ENCODE measurements around the gene PLTP.
A peak's percentile ranks its signal among the peaks of the same experiment; 100 is the strongest.

Gene PLTP

DNA sequence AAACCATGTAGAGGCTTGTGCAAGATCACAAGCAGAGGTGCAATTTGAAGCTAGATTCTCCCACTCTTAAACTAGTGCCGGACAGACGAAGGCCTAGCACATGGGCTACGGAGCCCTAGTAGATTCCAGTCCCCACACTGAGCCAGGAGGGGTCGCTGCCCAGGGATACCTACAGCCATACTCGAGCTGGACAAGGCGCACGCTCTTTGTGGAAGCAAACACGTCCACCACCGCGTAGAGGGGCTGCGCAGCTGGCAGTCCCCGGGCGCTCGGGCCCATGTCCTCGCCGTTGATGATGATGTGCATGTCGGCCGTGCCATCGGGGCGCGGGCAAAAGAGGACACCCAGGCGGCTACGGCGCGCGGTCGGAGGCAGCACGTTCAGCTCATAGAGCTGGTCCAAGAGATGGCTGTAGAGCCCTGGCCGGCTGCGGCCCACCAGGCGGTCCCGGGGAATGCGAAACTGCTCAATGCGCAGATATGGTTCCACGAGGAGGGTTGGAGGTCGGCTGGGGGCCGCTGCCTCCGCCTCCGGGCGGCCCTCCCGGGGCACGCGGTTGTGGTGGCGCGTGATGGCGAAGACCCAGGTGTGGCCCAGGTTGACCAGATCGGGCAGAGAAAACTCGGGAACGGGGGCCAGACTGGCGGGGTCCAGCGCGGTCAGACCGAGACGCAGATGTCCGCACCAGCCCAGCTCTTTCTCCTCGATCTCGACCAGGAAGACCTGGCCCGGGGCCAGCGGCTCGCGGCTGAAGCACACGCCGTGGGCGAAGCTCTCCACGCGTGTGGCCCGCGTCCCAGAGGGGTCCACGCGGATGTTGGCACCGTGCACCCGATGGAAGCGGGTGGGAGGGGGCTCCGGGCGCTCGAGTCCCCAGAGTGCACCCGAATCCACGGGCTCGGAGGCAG lies 21.6 kb downstream of the PLTP start:
- TF ChIP-seq CTCF (IDR thresholded peaks at IDR 0.05; ENCODE audit: low read depth, low read length, missing control alignments) = peak; percentile 74
- H3K4me3 ChIP-seq (replicated peaks; ENCODE audit: low read depth, low read length) = peak overlapping the region; percentile 80
- DNase-seq (ENCODE audit: extremely low read depth, low read depth) = no peak

- no peak for DNase-seq (ENCODE audit: extremely low read depth, low read depth)
- no peak overlapping the region for H3K4me3 ChIP-seq (replicated peaks; ENCODE audit: low read depth, low read length)
- no peak for TF ChIP-seq CTCF (IDR thresholded peaks at IDR 0.05; ENCODE audit: low read depth, low read length, missing control alignments)
These were observed 23.3 kb downstream of the PLTP start for GRCh38 chr20:45888681-45889080.

DNA sequence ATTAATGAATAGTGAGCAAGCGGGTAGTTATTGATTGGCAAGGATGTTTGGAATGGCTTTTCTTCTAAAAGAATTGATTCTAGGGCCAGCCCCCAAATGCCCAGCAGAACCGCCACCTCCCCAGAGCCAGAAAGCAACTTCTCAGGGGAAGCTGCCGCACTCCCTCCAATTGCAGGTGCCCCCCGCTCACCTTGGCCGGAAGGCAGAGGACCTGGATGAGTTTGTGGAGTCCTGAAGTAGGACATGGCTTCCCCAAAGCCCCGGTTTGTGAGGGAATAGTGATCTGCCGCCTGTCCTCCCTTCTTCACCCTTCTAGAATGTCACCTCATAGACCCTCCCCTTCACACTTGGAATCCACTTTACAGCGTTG lies 24.6 kb downstream of the PLTP start, which contains the start of gene SPATA25:
SPATA25 (minus strand) TSS at position 277 of the 370 bp plus-strand sequence; CDS start at position 245, 32 bp downstream.
- no peak for TF ChIP-seq CTCF (IDR thresholded peaks at IDR 0.05; ENCODE audit: low read depth, low read length, missing control alignments)
- no peak within 1 kb of the TSS for H3K4me3 ChIP-seq (replicated peaks; ENCODE audit: low read depth, low read length)
- DNase-seq (ENCODE audit: extremely low read depth, low read depth) = no peak

DNA sequence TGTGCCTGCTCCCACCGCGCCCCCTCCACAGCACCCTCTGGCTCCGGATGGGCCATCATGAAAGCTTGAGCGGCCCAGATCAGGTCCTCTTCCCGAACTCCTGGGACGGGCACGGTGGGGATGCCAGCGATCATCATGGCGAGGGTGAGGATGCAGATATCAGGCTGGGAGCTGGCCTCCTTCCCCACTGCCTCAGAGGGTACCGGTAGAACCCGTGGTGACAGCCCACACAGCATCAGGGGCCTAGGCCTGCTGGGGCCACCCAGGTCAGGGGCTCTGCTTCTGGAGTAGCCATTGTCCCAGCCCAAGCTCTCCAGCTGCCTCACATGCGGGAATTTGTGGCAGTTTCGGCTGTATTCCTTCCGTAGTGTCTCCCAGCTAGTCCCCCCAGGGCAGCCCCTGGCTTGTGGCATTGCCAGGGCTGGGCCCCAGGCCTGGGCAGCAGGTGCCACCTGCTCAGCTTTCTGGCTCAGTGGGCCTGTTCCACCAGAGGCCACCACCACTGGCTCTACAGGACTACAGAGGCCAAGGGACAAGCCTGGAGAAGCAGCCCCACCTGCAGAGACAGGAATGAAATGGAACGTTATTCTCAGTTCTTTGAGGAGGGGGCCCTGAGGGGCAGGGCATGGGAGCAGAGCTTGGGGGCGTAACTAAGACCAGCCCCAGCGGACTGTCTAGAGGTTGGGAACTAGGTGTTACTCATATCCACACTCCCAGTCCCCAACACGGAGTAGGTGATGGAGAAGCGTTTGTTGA lies 25.2 kb downstream of the PLTP start:
- no peak for TF ChIP-seq CTCF (IDR thresholded peaks at IDR 0.05; ENCODE audit: low read depth, low read length, missing control alignments)
- H3K4me3 ChIP-seq (replicated peaks; ENCODE audit: low read depth, low read length) = no peak overlapping the region
- no peak for DNase-seq (ENCODE audit: extremely low read depth, low read depth)

DNA sequence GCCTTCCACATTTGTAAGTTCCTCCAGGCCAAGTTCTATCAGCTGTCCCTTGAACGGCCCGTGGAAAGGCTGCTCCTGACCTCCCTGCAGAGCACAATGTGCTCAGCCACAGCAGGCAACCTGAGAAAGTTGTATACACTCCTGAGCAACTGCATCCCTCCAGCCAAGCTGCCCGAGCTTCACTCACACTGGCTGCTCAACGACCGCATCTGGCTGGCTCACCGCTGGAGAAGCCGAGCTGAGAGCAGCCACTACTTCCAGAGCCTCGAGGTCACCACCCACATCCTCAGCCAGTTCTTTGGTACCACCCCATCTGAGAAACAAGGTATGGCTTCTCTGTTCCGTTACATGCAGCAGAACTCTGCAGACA lies 28.9 kb downstream of the PLTP start:
- H3K4me3 ChIP-seq (replicated peaks; ENCODE audit: low read depth, low read length) = no peak overlapping the region
- DNase-seq (ENCODE audit: extremely low read depth, low read depth) = no peak
- no peak for TF ChIP-seq CTCF (IDR thresholded peaks at IDR 0.05; ENCODE audit: low read depth, low read length, missing control alignments)

DNA sequence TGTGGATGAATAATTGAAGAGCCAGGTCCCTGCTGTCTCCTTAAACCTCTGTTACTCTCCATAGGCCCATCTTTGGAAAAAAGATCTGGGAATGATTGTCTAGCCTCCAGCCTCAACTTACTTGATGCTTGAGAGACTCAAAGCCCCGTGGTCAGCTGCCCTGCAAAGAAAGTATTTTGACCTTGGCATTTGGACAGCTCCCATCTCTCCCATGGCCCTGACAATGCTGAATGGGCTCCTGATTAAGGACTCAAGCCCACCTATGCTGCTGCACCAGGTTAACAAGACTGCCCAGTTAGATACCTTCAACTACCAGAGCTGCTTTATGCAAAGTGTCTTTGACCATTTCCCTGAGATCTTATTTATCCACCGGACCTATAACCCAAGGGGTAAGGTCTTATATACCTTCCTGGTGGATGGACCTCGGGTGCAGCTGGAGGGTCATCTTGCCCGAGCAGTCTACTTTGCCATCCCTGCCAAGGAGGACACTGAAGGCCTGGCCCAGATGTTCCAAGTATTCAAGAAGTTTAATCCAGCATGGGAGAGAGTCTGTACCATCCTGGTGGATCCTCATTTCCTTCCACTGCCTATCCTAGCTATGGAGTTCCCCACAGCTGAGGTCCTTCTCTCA lies 29.4 kb downstream of the PLTP start:
- no peak overlapping the region for H3K4me3 ChIP-seq (replicated peaks; ENCODE audit: low read depth, low read length)
- no peak for TF ChIP-seq CTCF (IDR thresholded peaks at IDR 0.05; ENCODE audit: low read depth, low read length, missing control alignments)
- no peak for DNase-seq (ENCODE audit: extremely low read depth, low read depth)

Data from HFF-Myc (cell line).